Measurements from ENCODE around the gene SSBP4. TPM values are rescaled to one million over a fixed set of nuclear protein-coding genes. Genes with fewer than 3 reads are reported as not detected.

SSBP4 gene
- total and polyA plus RNA-seq, 3 experiments from 2014 or later, result 108 to 131 (median 111) TPM

GRCh38 chr19:18389726-18390064 lies 29.5 kb upstream of the SSBP4 start:
- peak overlapping the region in 1 of 7 donors; percentile 33 for H3K4me3 Mint-ChIP-seq

GRCh38 chr19:18390065-18390907 lies 28.9 kb upstream of the SSBP4 start:
- peaks cover 8 to 33% of the 10 kb centered on the region in 2 donors for H3K27me3 Mint-ChIP-seq
- no peaks in the 10 kb centered on the region for H3K9me3 ChIP-seq (ENCODE audit: low read length)
- no peak for DNase-seq
- ChIA-PET CTCF (interaction anchor here (0.8 to 4.7 kb wide), 4 partner anchors 24 to 110 kb away, joined by 3 to 100 read pairs (median 22); partner anchors contain the start of genes JUND and SSBP4), POLR2A (interaction anchor here (0.6 kb wide), 1 partner anchor 60 kb away, joined by 4 read pairs; no protein-coding TSS in a partner anchor)
- H3K27me3 ChIP-seq (ENCODE audit: insufficient read depth, low read length, poor library complexity, severe bottlenecking), result peaks cover 22% of the 10 kb centered on the region
- H3K27ac ChIP-seq (ENCODE audit: low read depth, low read length), result no peak overlapping the region
- peaks cover 0 to 3% (median 0%) of the 10 kb centered on the region in 3 donors for H3K36me3 Mint-ChIP-seq
- no peaks in the 10 kb centered on the region for H3K36me3 ChIP-seq (ENCODE audit: insufficient read depth, low read length)
- peak overlapping the region in 1 of 8 donors; percentile 76 for H3K27ac Mint-ChIP-seq
- peaks cover 5 to 13% (median 11%) of the 10 kb centered on the region in 3 donors for H3K4me1 Mint-ChIP-seq
- no peaks in the 10 kb centered on the region for H3K9me3 Mint-ChIP-seq
- no peaks in the 10 kb centered on the region for H3K4me1 ChIP-seq (ENCODE audit: insufficient read depth, low read length)
- H3K4me3 ChIP-seq (ENCODE audit: low read length), result no peak overlapping the region
- H3K4me3 Mint-ChIP-seq, result peak overlapping the region in 1 of 7 donors; percentile 16

More at GRCh38 chr19:18389726-18390064, 29.5 kb upstream of the SSBP4 start:
- no peak overlapping the region for H3K27ac Mint-ChIP-seq
- CTCF ChIA-PET, result interaction anchor here (1.2 to 4.7 kb wide), 6 partner anchors 8 to 110 kb away, joined by 3 to 100 read pairs (median 9); partner anchors contain the start of genes JUND and SSBP4
- H3K9me3 Mint-ChIP-seq, result no peaks in the 10 kb centered on the region
- Histone ChIP-seq H3K36me3 (ENCODE audit: insufficient read depth, low read length) (no peaks in the 10 kb centered on the region), H3K9me3 (ENCODE audit: low read length) (no peaks in the 10 kb centered on the region), H3K4me1 (ENCODE audit: insufficient read depth, low read length) (no peaks in the 10 kb centered on the region), H3K27me3 (ENCODE audit: insufficient read depth, low read length, poor library complexity, severe bottlenecking) (peaks cover 22% of the 10 kb centered on the region), H3K4me3 (ENCODE audit: low read length) (no peak overlapping the region), H3K27ac (ENCODE audit: low read depth, low read length) (no peak overlapping the region)
- DNase-seq, result no peak
- POLR2A ChIA-PET, result no interaction called here
- peaks cover 5 to 13% (median 11%) of the 10 kb centered on the region in 3 donors for H3K4me1 Mint-ChIP-seq
- peaks cover 0 to 3% (median 0%) of the 10 kb centered on the region in 3 donors for H3K36me3 Mint-ChIP-seq
- peaks cover 14 to 37% of the 10 kb centered on the region in 2 donors for H3K27me3 Mint-ChIP-seq

GRCh38 chr19:18391509-18392075 lies 27.6 kb upstream of the SSBP4 start:
- ChIA-PET CTCF (interaction anchor here (1.6 to 4.7 kb wide), 3 partner anchors 20 to 112 kb away, joined by 5 to 100 read pairs (median 34); partner anchors contain the start of genes JUND and SSBP4), POLR2A (no interaction called here)
- Mint-ChIP-seq H3K27me3 (peaks cover 10 to 23% of the 10 kb centered on the region in 2 donors), H3K36me3 (peaks cover 0 to 3% (median 0%) of the 10 kb centered on the region in 3 donors), H3K4me3 (no peak overlapping the region), H3K4me1 (peaks cover 5 to 13% (median 11%) of the 10 kb centered on the region in 3 donors), H3K27ac (no peak overlapping the region), H3K9me3 (no peaks in the 10 kb centered on the region)
- Histone ChIP-seq H3K4me3 (ENCODE audit: low read length) (no peak overlapping the region), H3K27me3 (ENCODE audit: insufficient read depth, low read length, poor library complexity, severe bottlenecking) (peaks cover 13% of the 10 kb centered on the region), H3K9me3 (ENCODE audit: low read length) (no peaks in the 10 kb centered on the region), H3K27ac (ENCODE audit: low read depth, low read length) (no peak overlapping the region), H3K4me1 (ENCODE audit: insufficient read depth, low read length) (no peaks in the 10 kb centered on the region), H3K36me3 (ENCODE audit: insufficient read depth, low read length) (no peaks in the 10 kb centered on the region)
- no peak for DNase-seq

GRCh38 chr19:18392417-18392816 lies 26.8 kb upstream of the SSBP4 start:
- Mint-ChIP-seq H3K27me3 (peaks cover 14 to 22% of the 10 kb centered on the region in 2 donors), H3K4me1 (peaks cover 3 to 14% (median 9%) of the 10 kb centered on the region in 3 donors), H3K4me3 (no peak overlapping the region), H3K9me3 (no peaks in the 10 kb centered on the region), H3K36me3 (peaks cover 0 to 3% (median 0%) of the 10 kb centered on the region in 3 donors), H3K27ac (peak overlapping the region in 1 of 8 donors; percentile 70)
- ChIA-PET POLR2A (interaction anchor here (0.6 kb wide), 1 partner anchor 1213 kb away, joined by 3 read pairs; no protein-coding TSS in a partner anchor), CTCF (interaction anchor here (1.6 kb wide), 1 partner anchor 19 kb away, joined by 5 read pairs; no protein-coding TSS in a partner anchor)
- H3K27me3 ChIP-seq (ENCODE audit: insufficient read depth, low read length, poor library complexity, severe bottlenecking), result peaks cover 11% of the 10 kb centered on the region
- H3K36me3 ChIP-seq (ENCODE audit: insufficient read depth, low read length), result no peaks in the 10 kb centered on the region
- H3K27ac ChIP-seq (ENCODE audit: low read depth, low read length), result no peak overlapping the region
- no peaks in the 10 kb centered on the region for H3K9me3 ChIP-seq (ENCODE audit: low read length)
- H3K4me1 ChIP-seq (ENCODE audit: insufficient read depth, low read length), result peaks cover 5% of the 10 kb centered on the region
- H3K4me3 ChIP-seq (ENCODE audit: low read length), result no peak overlapping the region
- no peak for DNase-seq

GRCh38 chr19:18392926-18393325 lies 26.3 kb upstream of the SSBP4 start:
- H3K36me3 Mint-ChIP-seq, result peaks cover 0 to 3% (median 0%) of the 10 kb centered on the region in 3 donors
- peaks cover 18 to 24% of the 10 kb centered on the region in 2 donors for H3K27me3 Mint-ChIP-seq
- H3K36me3 ChIP-seq (ENCODE audit: insufficient read depth, low read length), result no peaks in the 10 kb centered on the region
- peaks cover 14% of the 10 kb centered on the region for H3K27me3 ChIP-seq (ENCODE audit: insufficient read depth, low read length, poor library complexity, severe bottlenecking)
- ChIA-PET POLR2A (interaction anchor here (0.6 to 0.7 kb wide), 2 partner anchors 86 to 1213 kb away, joined by 3 to 4 read pairs; no protein-coding TSS in a partner anchor), CTCF (interaction anchor here (0.6 to 1.6 kb wide), 2 partner anchors 18 to 152 kb away, joined by 3 to 5 read pairs; no protein-coding TSS in a partner anchor)
- H3K4me3 ChIP-seq (ENCODE audit: low read length), result no peak overlapping the region
- peaks cover 0 to 14% (median 5%) of the 10 kb centered on the region in 3 donors for H3K4me1 Mint-ChIP-seq
- no peak overlapping the region for H3K27ac Mint-ChIP-seq
- no peaks in the 10 kb centered on the region for H3K9me3 ChIP-seq (ENCODE audit: low read length)
- no peak for DNase-seq
- H3K4me1 ChIP-seq (ENCODE audit: insufficient read depth, low read length), result peaks cover 6% of the 10 kb centered on the region
- no peak overlapping the region for H3K27ac ChIP-seq (ENCODE audit: low read depth, low read length)
- H3K4me3 Mint-ChIP-seq, result no peak overlapping the region
- no peaks in the 10 kb centered on the region for H3K9me3 Mint-ChIP-seq

GRCh38 chr19:18393836-18394235 lies 25.4 kb upstream of the SSBP4 start:
- ChIA-PET CTCF (interaction anchor here (1.7 kb wide), 1 partner anchor 114 kb away, joined by 3 read pairs; no protein-coding TSS in a partner anchor), POLR2A (no interaction called here)
- peaks cover 18% of the 10 kb centered on the region for H3K27me3 ChIP-seq (ENCODE audit: insufficient read depth, low read length, poor library complexity, severe bottlenecking)
- H3K9me3 ChIP-seq (ENCODE audit: low read length), result no peaks in the 10 kb centered on the region
- Mint-ChIP-seq H3K27ac (peak overlapping the region in 1 of 8 donors; percentile 19), H3K9me3 (no peaks in the 10 kb centered on the region), H3K4me1 (peaks cover 0 to 6% (median 3%) of the 10 kb centered on the region in 3 donors), H3K36me3 (peaks cover 0 to 3% (median 0%) of the 10 kb centered on the region in 3 donors), H3K27me3 (peaks cover 23 to 24% of the 10 kb centered on the region in 2 donors), H3K4me3 (no peak overlapping the region)
- no peaks in the 10 kb centered on the region for H3K36me3 ChIP-seq (ENCODE audit: insufficient read depth, low read length)
- no peak overlapping the region for H3K4me3 ChIP-seq (ENCODE audit: low read length)
- H3K27ac ChIP-seq (ENCODE audit: low read depth, low read length), result no peak overlapping the region
- no peak for DNase-seq
- H3K4me1 ChIP-seq (ENCODE audit: insufficient read depth, low read length), result peaks cover 6% of the 10 kb centered on the region

GRCh38 chr19:18396471-18397241 lies 22.5 kb upstream of the SSBP4 start:
- Histone ChIP-seq H3K4me3 (ENCODE audit: low read length) (no peak overlapping the region), H3K9me3 (ENCODE audit: low read length) (no peaks in the 10 kb centered on the region), H3K27ac (ENCODE audit: low read depth, low read length) (no peak overlapping the region), H3K4me1 (ENCODE audit: insufficient read depth, low read length) (peaks cover 6% of the 10 kb centered on the region), H3K36me3 (ENCODE audit: insufficient read depth, low read length) (no peaks in the 10 kb centered on the region), H3K27me3 (ENCODE audit: insufficient read depth, low read length, poor library complexity, severe bottlenecking) (peaks cover 18% of the 10 kb centered on the region)
- Mint-ChIP-seq H3K27me3 (peaks cover 23% of the 10 kb centered on the region in 2 donors), H3K27ac (no peak overlapping the region), H3K9me3 (no peaks in the 10 kb centered on the region), H3K4me1 (peaks cover 0 to 6% (median 0%) of the 10 kb centered on the region in 3 donors), H3K36me3 (no peaks in the 10 kb centered on the region), H3K4me3 (no peak overlapping the region)
- DNase-seq, result no peak
- POLR2A ChIA-PET, result no interaction called here
- CTCF ChIA-PET, result interaction anchor here (0.9 to 1.3 kb wide), 2 partner anchors 9 to 18 kb away, joined by 3 to 4 read pairs; no protein-coding TSS in a partner anchor

Data from CD8-positive, alpha-beta memory T cell (primary cell).